IMR-90 (cell line): ENCODE results near the gene CXCL1. TPM values are rescaled to one million over a fixed set of nuclear protein-coding genes. Genes with fewer than 3 reads are reported as not detected.
A peak's percentile ranks its signal among the peaks of the same experiment; 100 is the strongest.

Experiments used
- ATAC-seq: fragments of 200-7000 bp; cut with Tn5 transposase; 2 replicates; pipeline ENCODE4 v1.9.1; 2020; ENCODE audit warnings: low read depth, mild to moderate bottlenecking, moderate library complexity
- BruUV-seq: library from RNA; stranded (reverse); fragments of 400-500 nt; replicated peaks from 2 replicates; lab custom pipeline; 2021; lab: Mats Ljungman, UMichigan
- CTCF ChIA-PET: fragments of 300-600 bp; formaldehyde crosslinking; extraction: SDS; loops from one replicate; lab custom pipeline; 2021; ENCODE audit warnings: antibody characterized with exemption; lab: Yijun Ruan, JAX
- POLR2A ChIA-PET: fragments of 300-600 bp; sonication (Branson Sonifier 250); formaldehyde crosslinking; loops from one replicate; lab custom pipeline; 2022; ENCODE audit warnings: antibody characterized with exemption; ENCODE audit not compliant: unreplicated experiment; lab: Charles Lee
- DNase-seq: peaks from one replicate; pipeline ENCODE4 v3.0.0; 2013
- H2AFZ ChIP-seq: replicated peaks from 2 replicates; pipeline ENCODE3; 2013; ENCODE audit warnings: low read length, mild to moderate bottlenecking; ENCODE audit not compliant: poor library complexity
- H2AK5ac ChIP-seq: 2 replicates; pipeline ENCODE4 v1.6.1; 2013; ENCODE audit warnings: low read depth, low read length, inconsistent platforms
- H2AK9ac ChIP-seq: replicated peaks from 2 replicates; pipeline ENCODE3; 2013; ENCODE audit warnings: mild to moderate bottlenecking, low read depth, low read length, moderate library complexity; ENCODE audit not compliant: poor library complexity
- H2BK120ac ChIP-seq: 2 replicates; pipeline ENCODE4 v1.6.1; 2013; ENCODE audit warnings: low read depth, low read length, inconsistent platforms
- H2BK15ac ChIP-seq: 3 replicates; pipeline ENCODE4 v1.6.1; 2013; ENCODE audit warnings: low read depth, low read length, inconsistent platforms
- H2BK20ac ChIP-seq: 2 replicates; pipeline ENCODE4 v1.6.1; 2013; ENCODE audit warnings: low read depth, mild to moderate bottlenecking, inconsistent platforms, low read length, moderate library complexity
- H2BK5ac ChIP-seq: 2 replicates; pipeline ENCODE4 v1.6.1; 2013; ENCODE audit warnings: mild to moderate bottlenecking, low read depth, low read length, inconsistent platforms; ENCODE audit not compliant: poor library complexity, severe bottlenecking
- H3K14ac ChIP-seq: replicated peaks from 2 replicates; pipeline ENCODE4 v1.6.1; 2013; ENCODE audit warnings: low read depth, low read length, inconsistent platforms
- H3K18ac ChIP-seq: 2 replicates; pipeline ENCODE4 v1.6.1; 2013; ENCODE audit warnings: low read depth, low read length, control low read depth
- H3K23ac ChIP-seq: 2 replicates; pipeline ENCODE4 v1.6.1; 2013; ENCODE audit warnings: low read depth, low read length, inconsistent platforms
- H3K27ac ChIP-seq: 2 replicates; pipeline ENCODE4 v1.5.1; 2013; ENCODE audit warnings: mild to moderate bottlenecking, control low read depth, low read length; ENCODE audit not compliant: insufficient read depth
- H3K27me3 ChIP-seq: 2 replicates; pipeline ENCODE4 v1.6.1; 2013; ENCODE audit warnings: low read length; ENCODE audit not compliant: control insufficient read depth, insufficient read depth
- H3K36me3 ChIP-seq: 2 replicates; pipeline ENCODE4 v1.6.1; 2013; ENCODE audit warnings: low read length, mixed read lengths; ENCODE audit not compliant: control insufficient read depth, insufficient read depth
- H3K4ac ChIP-seq: 2 replicates; pipeline ENCODE4 v1.6.1; 2013; ENCODE audit warnings: low read depth, low read length, inconsistent platforms
- H3K4me1 ChIP-seq: 2 replicates; pipeline ENCODE4 v1.6.1; 2013; ENCODE audit warnings: low read length, mixed read lengths; ENCODE audit not compliant: control insufficient read depth, insufficient read depth
- H3K4me2 ChIP-seq: 2 replicates; pipeline ENCODE4 v1.6.1; 2013; ENCODE audit warnings: low read depth, mild to moderate bottlenecking, control low read depth, low read length, moderate library complexity
- H3K4me3 ChIP-seq: 2 replicates; pipeline ENCODE4 v1.5.1; 2013; ENCODE audit warnings: low read depth, mild to moderate bottlenecking, control low read depth, low read length, moderate library complexity; ENCODE audit not compliant: insufficient read depth
- H3K56ac ChIP-seq: 2 replicates; pipeline ENCODE4 v1.6.1; 2013; ENCODE audit warnings: low read length, inconsistent platforms; ENCODE audit not compliant: insufficient read depth; ENCODE audit errors: extremely low read depth
- H3K79me1 ChIP-seq, 2 experiments: 2 replicates each; pipeline ENCODE4 v1.6.1; 2013; ENCODE audit warnings: low read length in 2 of 2, inconsistent platforms in 1 of 2, low read depth in 1 of 2
- H3K9ac ChIP-seq: 2 replicates; pipeline ENCODE4 v1.6.1; 2013; ENCODE audit warnings: low read depth, low read length, control low read depth
- H3K9me1 ChIP-seq: 2 replicates; pipeline ENCODE4 v1.6.1; 2013; ENCODE audit warnings: low read length, inconsistent platforms; ENCODE audit not compliant: insufficient read depth
- H3K9me3 ChIP-seq: 2 replicates; pipeline ENCODE4 v1.6.1; 2013; ENCODE audit warnings: low read length; ENCODE audit not compliant: control insufficient read depth, insufficient read depth
- H4K20me1 ChIP-seq: 2 replicates; pipeline ENCODE4 v1.6.1; 2013; ENCODE audit warnings: low read length, inconsistent platforms; ENCODE audit not compliant: insufficient read depth
- H4K5ac ChIP-seq: 2 replicates; pipeline ENCODE4 v1.6.1; 2013; ENCODE audit warnings: mild to moderate bottlenecking, low read depth, low read length, control low read depth
- H4K8ac ChIP-seq, 2 experiments: 2 replicates each; pipeline ENCODE4 v1.6.1; 2013; ENCODE audit warnings: low read depth in 2 of 2, low read length in 2 of 2, control low read depth in 1 of 2, inconsistent platforms in 1 of 2
- H4K91ac ChIP-seq: 2 replicates; pipeline ENCODE4 v1.6.1; 2013; ENCODE audit warnings: low read depth, low read length, inconsistent platforms; ENCODE audit not compliant: insufficient read depth
- MAFK ChIP-seq: IDR thresholded peaks from 2 replicates; pipeline ENCODE4 v1.6.1; 2012; ENCODE audit warnings: low read depth, low read length, improper control_type of control experiment
- USF2 ChIP-seq: fragments of 150-350 bp; IDR thresholded peaks from 2 replicates; pipeline ENCODE4 v1.6.1; 2017; ENCODE audit warnings: mild to moderate bottlenecking, antibody characterized with exemption, low read length, low read depth
- WGBS, 2 experiments: methylation state at CpG; one replicate each; pipeline versions ENCODE4 v1.1.5 to v1.1.7; 2013; ENCODE audit warnings: missing lambda C conversion rate in 2 of 2; ENCODE audit not compliant: insufficient read length in 1 of 2; ENCODE audit errors: extremely low coverage in 2 of 2; 5-methylcytosine and 5-hydroxymethylcytosine counted together
- dilution Hi-C: fragments of 300-500 bp; cut with HindIII; formaldehyde crosslinking; loops from one replicate; pipeline ENCODE4 v1.14.3; 2018; ENCODE audit warnings: low sequenced_read_pairs; ENCODE audit not compliant: unreplicated experiment
- in situ Hi-C: fragments of 300-500 bp; cut with MboI; formaldehyde crosslinking; loops from 3 replicates; pipeline ENCODE4 v1.14.3; 2019; ENCODE audit warnings: low sequenced_read_pairs, inconsistent platforms, mixed read lengths
- intact Hi-C: fragments of 100-400 bp; cut with micrococcal nuclease; formaldehyde crosslinking; loops from 2 replicates; pipeline ENCODE4 v1.10.0; 2022
- polyA plus RNA-seq, 3 experiments: library from polyadenylated mRNA; depleted of rRNA; stranded (reverse); fragments of >200 nt; gene quantifications; 2 replicates each; pipeline ENCODE4 v1.2.3, GENCODE V29; 2012; ENCODE audit warnings: low replicate concordance in 1 of 3
- total RNA-seq: library from RNA; depleted of rRNA; stranded (reverse); fragments of >200 nt; gene quantifications from 2 replicates; pipeline ENCODE4 v1.2.3, GENCODE V29; 2012

Gene CXCL1
- total and polyA plus RNA-seq, 2 of the 4 experiments (the other 2 are of a cell fraction): 2.0 TPM; not detected in 1

- Histone ChIP-seq H2BK15ac (no peak overlapping the region), H3K4me3 (no peak overlapping the region), H2BK5ac (no peak overlapping the region), H4K91ac (no peak overlapping the region), H3K79me1 (no peaks in the 10 kb centered on the region), H2AK5ac (no peak overlapping the region), H3K18ac (no peak overlapping the region), H2BK120ac (no peak overlapping the region), H3K56ac (no peak overlapping the region), H3K36me3 (no peaks in the 10 kb centered on the region), H2BK20ac (no peak overlapping the region), H3K9ac (no peak overlapping the region), H3K4me2 (no peak overlapping the region), H2AFZ (no peak overlapping the region), H4K8ac (no peak overlapping the region), H3K9me1 (no peaks in the 10 kb centered on the region), H3K4ac (no peak overlapping the region), H3K9me3 (no peaks in the 10 kb centered on the region), H3K4me1 (no peaks in the 10 kb centered on the region), H4K5ac (no peak overlapping the region), H4K20me1 (no peaks in the 10 kb centered on the region), H3K23ac (no peak overlapping the region), H2AK9ac (no peak overlapping the region), H3K27ac (no peak overlapping the region), H3K27me3 (peaks cover 6% of the 10 kb centered on the region; the same call in 1 of the 2 replicates), H3K14ac (no peak overlapping the region)
- WGBS, 2 experiments: no CpG with 5 or more reads among the region's 1 CpG
- intact Hi-C loops: no loop called here
- TF ChIP-seq USF2 (no peak), MAFK (0 out of 2 replicates have a peak, but pooled peaks have one; percentile 35)
- ChIA-PET POLR2A (no interaction called here), CTCF (interaction anchor here (0.6 to 0.7 kb wide), 2 partner anchors 35 to 223 kb away, joined by 3 to 4 read pairs; no protein-coding TSS in a partner anchor)
- DNase-seq (peak; percentile 68), ATAC-seq (peak; percentile 53; the same call in 1 of the 2 replicates)
- in situ Hi-C loops: no loop called here
- dilution Hi-C loops: no loop called here
- no TSS peak for BruUV-seq
These were observed 32.9 kb downstream of the CXCL1 start for GRCh38 chr4:73902038-73902637.
